SH-SY5Y (cell line): ENCODE results near the gene TARBP1.

Experiments
- GATA2 ChIP-seq: IDR thresholded peaks from 2 replicates; pipeline ENCODE4 v1.6.1; 2011; ENCODE audit warnings: mild to moderate bottlenecking, low read depth, low read length
- GATA3 ChIP-seq: IDR thresholded peaks from 2 replicates; pipeline ENCODE4 v1.6.1; 2011; ENCODE audit warnings: low read depth, mild to moderate bottlenecking, low read length, moderate library complexity

GRCh38 chr1:234429434-234429806 is 49.6 kb downstream of the TARBP1 start:
- TF ChIP-seq GATA3 (no peak), GATA2 (no peak)
